CD14-positive monocyte (primary cell): Measurements from ENCODE around the gene FADS1. TPM values are rescaled to one million over a fixed set of nuclear protein-coding genes. Genes with fewer than 3 reads are reported as not detected.

ENCODE experiments used
- DNase-seq, 3 donors: peaks; one replicate each; pipeline ENCODE4 v3.0.0-alpha.2; 2011 to 2022
- H2AFZ ChIP-seq: 2 replicates; pipeline ENCODE4 v1.6.0; 2012; ENCODE audit warnings: mild to moderate bottlenecking, low read depth, low read length, inconsistent platforms; ENCODE audit not compliant: insufficient read depth, poor library complexity, severe bottlenecking
- H3K27ac ChIP-seq, 2 donors: 1 replicate in 1 of 2; 2 replicates in 1 of 2; pipeline ENCODE4 v1.5.1; 2012 to 2013; ENCODE audit warnings: low read length in 2 of 2, control low read depth in 1 of 2, inconsistent platforms in 1 of 2, low read depth in 1 of 2, mild to moderate bottlenecking in 1 of 2
- H3K27me3 ChIP-seq, 2 donors: one replicate each; pipeline versions ENCODE4 v1.6.0 to v1.6.1; 2011 to 2013; ENCODE audit warnings: low read length in 2 of 2; ENCODE audit not compliant: control insufficient read depth in 2 of 2, insufficient read depth in 2 of 2
- H3K36me3 ChIP-seq, 2 donors: replicated peaks in 1 of 2; 1 replicate in 1 of 2; 2 replicates in 1 of 2; pipeline versions ENCODE4 v1.5.1 to v1.6.1; 2012 to 2013; ENCODE audit warnings: low read length in 2 of 2, control low read depth in 1 of 2, inconsistent platforms in 1 of 2, mild to moderate bottlenecking in 1 of 2; ENCODE audit not compliant: insufficient read depth in 2 of 2, control insufficient read depth in 1 of 2
- H3K4me1 ChIP-seq, 2 donors: 1 replicate in 1 of 2; 2 replicates in 1 of 2; pipeline versions ENCODE4 v1.5.1 to v1.6.1; 2012 to 2013; ENCODE audit warnings: low read length in 2 of 2, control low read depth in 1 of 2, inconsistent platforms in 1 of 2, mild to moderate bottlenecking in 1 of 2, moderate library complexity in 1 of 2; ENCODE audit not compliant: insufficient read depth in 2 of 2, control insufficient read depth in 1 of 2
- H3K4me2 ChIP-seq: replicated peaks from 2 replicates; pipeline ENCODE3; 2012; ENCODE audit warnings: low read length, moderate library complexity, mild to moderate bottlenecking; ENCODE audit not compliant: poor library complexity, severe bottlenecking; ENCODE audit errors: extremely low read depth
- H3K4me3 ChIP-seq, 3 experiments: fragments of 200-600 bp in 1 of 3; sonication (generic) in 1 of 3; replicated peaks in 1 of 3; 1 replicate in 2 of 3; 2 replicates in 1 of 3; pipeline ENCODE4 v1.5.1; 2011 to 2013; ENCODE audit warnings: low read length in 3 of 3, mild to moderate bottlenecking in 3 of 3, control low read depth in 2 of 3, low read depth in 2 of 3, inconsistent platforms in 1 of 3, moderate library complexity in 1 of 3
- H3K79me2 ChIP-seq: 2 replicates; pipeline ENCODE4 v1.6.0; 2012; ENCODE audit warnings: mild to moderate bottlenecking, control low read depth, inconsistent platforms, low read length, moderate library complexity; ENCODE audit not compliant: insufficient read depth
- H3K9ac ChIP-seq: 2 replicates; pipeline ENCODE4 v1.6.0; 2017; ENCODE audit warnings: low read length, mild to moderate bottlenecking; ENCODE audit not compliant: insufficient read depth, poor library complexity, severe bottlenecking
- H3K9me3 ChIP-seq, 2 donors: replicated peaks in 1 of 2; 1 replicate in 1 of 2; 2 replicates in 1 of 2; pipeline versions ENCODE4 v1.5.1 to v1.6.1; 2012 to 2013; ENCODE audit warnings: low read length in 2 of 2, control low read depth in 1 of 2; ENCODE audit not compliant: control insufficient read depth in 1 of 2, insufficient read depth in 1 of 2
- H4K20me1 ChIP-seq: 2 replicates; pipeline ENCODE4 v1.6.0; 2012; ENCODE audit warnings: mild to moderate bottlenecking, low read length, control low read depth, moderate library complexity; ENCODE audit not compliant: insufficient read depth
- H3K27ac Mint-ChIP-seq, 7 donors: one replicate each; pipeline ENCODE4 v1.8.0; 2020; ENCODE audit warnings: mild to moderate bottlenecking in 7 of 7, mixed read lengths in 7 of 7, moderate library complexity in 6 of 7, inconsistent platforms in 2 of 7
- H3K27me3 Mint-ChIP-seq, 3 donors: one replicate each; pipeline ENCODE4 v1.8.0; 2021 to 2022; ENCODE audit warnings: low read depth in 3 of 3, mild to moderate bottlenecking in 3 of 3, mixed read lengths in 3 of 3, moderate library complexity in 3 of 3, inconsistent platforms in 1 of 3
- H3K36me3 Mint-ChIP-seq, 2 donors: one replicate each; pipeline ENCODE4 v1.8.0; 2020; ENCODE audit warnings: mixed read lengths in 2 of 2, inconsistent platforms in 1 of 2, mild to moderate bottlenecking in 1 of 2
- H3K4me1 Mint-ChIP-seq: one replicate; pipeline ENCODE4 v1.8.0; 2020; ENCODE audit warnings: mild to moderate bottlenecking, mixed read lengths
- H3K4me3 Mint-ChIP-seq, 2 donors: one replicate each; pipeline ENCODE4 v1.8.0; 2020; ENCODE audit warnings: mild to moderate bottlenecking in 2 of 2, mixed read lengths in 2 of 2, moderate library complexity in 1 of 2
- H3K9me3 Mint-ChIP-seq, 7 donors: one replicate each; pipeline ENCODE4 v1.8.0; 2020 to 2022; ENCODE audit warnings: mixed read lengths in 7 of 7, mild to moderate bottlenecking in 6 of 7, moderate library complexity in 6 of 7, inconsistent platforms in 2 of 7
- CTCF ChIP-seq: fragments of 200-600 bp; IDR thresholded peaks from one replicate; pipeline ENCODE4 v1.8.0; 2022; ENCODE audit warnings: antibody characterized with exemption, mild to moderate bottlenecking
- WGBS: methylation state at CpG from one replicate; pipeline ENCODE4 v1.1.5; 2013; ENCODE audit warnings: missing lambda C conversion rate; ENCODE audit not compliant: insufficient coverage; 5-methylcytosine and 5-hydroxymethylcytosine counted together
- intact Hi-C, 2 donors: fragments of 100-400 bp; cut with micrococcal nuclease; formaldehyde crosslinking; loops; one replicate each; pipeline versions ENCODE4 v1.15.0 to v1.15.1; 2023
- polyA plus RNA-seq, 3 donors: library from polyadenylated mRNA; depleted of rRNA in 1 of 3; unstranded in 2 of 3; stranded (reverse) in 1 of 3; fragments of 300-500 nt in 2 of 3; fragments of >200 nt in 1 of 3; fragmentation: Illumina TruSeq in 2 of 3; gene quantifications; 1 replicate in 2 of 3; 2 replicates in 1 of 3; pipeline ENCODE4 v1.2.3, GENCODE V29; 2012 to 2021

FADS1 gene
- polyA plus RNA-seq, 3 donors = 10.6 to 31.8 (median 29.2) TPM

GRCh38 chr11:61800331-61801281 lies 16.2 kb downstream of the FADS1 start:
- Mint-ChIP-seq H3K9me3 (peaks cover 0 to 3% (median 0%) of the 10 kb centered on the region in 7 donors), H3K4me3 (no peak overlapping the region), H3K4me1 (peaks cover 14% of the 10 kb centered on the region), H3K36me3 (peaks cover 46 to 62% of the 10 kb centered on the region in 2 donors), H3K27me3 (no peaks in the 10 kb centered on the region), H3K27ac (peak overlapping the region in 3 of 7 donors; percentile 52 to 81 (median 73))
- peaks cover 35 to 69% of the 10 kb centered on the region in 2 donors for H3K36me3 ChIP-seq
- peaks cover 39% of the 10 kb centered on the region for H3K79me2 ChIP-seq
- H4K20me1 ChIP-seq = no peaks in the 10 kb centered on the region
- intact Hi-C loops = loop anchor here in 1 of 2 donors (10.0 kb wide), 1 partner anchor 84 kb away; no protein-coding TSS in a partner anchor
- no peak for DNase-seq
- no CpG with 5 or more reads among the region's 3 CpGs for WGBS
- H3K9me3 ChIP-seq = no peaks in the 10 kb centered on the region
- H3K4me2 ChIP-seq = no peak overlapping the region
- H3K4me3 ChIP-seq = no peak overlapping the region
- H3K27me3 ChIP-seq = no peaks in the 10 kb centered on the region
- no peak for TF ChIP-seq CTCF
- H3K27ac ChIP-seq = peak overlapping the region in 1 of 2 donors; percentile 59
- peaks cover 4 to 7% of the 10 kb centered on the region in 2 donors for H3K4me1 ChIP-seq
- no peak overlapping the region for H2AFZ ChIP-seq
- no peak overlapping the region for H3K9ac ChIP-seq

GRCh38 chr11:61799665-61800284 lies 17.0 kb downstream of the FADS1 start:
- Histone ChIP-seq H2AFZ (no peak overlapping the region), H3K27ac (peak overlapping the region in 1 of 2 donors; percentile 55), H4K20me1 (no peaks in the 10 kb centered on the region), H3K27me3 (no peaks in the 10 kb centered on the region), H3K79me2 (peaks cover 47% of the 10 kb centered on the region), H3K4me1 (peaks cover 4 to 7% of the 10 kb centered on the region in 2 donors), H3K9ac (no peak overlapping the region), H3K4me3 (no peak overlapping the region), H3K9me3 (no peaks in the 10 kb centered on the region), H3K36me3 (peaks cover 28 to 66% of the 10 kb centered on the region in 2 donors), H3K4me2 (no peak overlapping the region)
- DNase-seq = no peak
- TF ChIP-seq CTCF = no peak
- Mint-ChIP-seq H3K4me1 (peaks cover 9% of the 10 kb centered on the region), H3K4me3 (no peak overlapping the region), H3K9me3 (peaks cover 0 to 3% (median 0%) of the 10 kb centered on the region in 7 donors), H3K27ac (peak overlapping the region in 6 of 7 donors; percentile 4 to 81 (median 62)), H3K36me3 (peaks cover 39 to 59% of the 10 kb centered on the region in 2 donors), H3K27me3 (no peaks in the 10 kb centered on the region)
- intact Hi-C loops = loop anchor here (2.0 to 10.0 kb wide), 6 partner anchors 33 to 309 kb away; partner anchors contain the start of gene FADS3 (in 1 of the 2)
- 86% methylated on average over 1 of the region's 2 CpGs for WGBS
